Activated CD8-positive, alpha-beta T cell treated with anti-CD3 and anti-CD28 coated beads for 36 hours (primary cell): ENCODE measurements around the gene PKD1. TPM values are rescaled to one million over a fixed set of nuclear protein-coding genes. Genes with fewer than 3 reads are reported as not detected.

Experiments used
- ATAC-seq: fragments of 200-7000 bp; cut with Tn5 transposase; one replicate; pipeline ENCODE4 v1.10.0; 2021; ENCODE audit warnings: mild to moderate bottlenecking, moderate library complexity
- CTCF ChIA-PET: fragments of 350-600 bp; sonication (Branson Sonifier 250); formaldehyde crosslinking; loops from one replicate; lab custom pipeline; 2021; ENCODE audit warnings: antibody characterized with exemption; lab: Charles Lee
- POLR2A ChIA-PET: fragments of 350-600 bp; sonication (Branson Sonifier 250); formaldehyde crosslinking; loops from one replicate; lab custom pipeline; 2021; ENCODE audit warnings: antibody characterized with exemption; lab: Charles Lee
- DNase-seq: peaks from one replicate; pipeline ENCODE4 v3.0.0-alpha.2; 2020
- H3K27ac Mint-ChIP-seq: one replicate; pipeline ENCODE4 v1.8.0; 2021; ENCODE audit warnings: mild to moderate bottlenecking, mixed read lengths
- H3K27me3 Mint-ChIP-seq: one replicate; pipeline ENCODE4 v1.8.0; 2021; ENCODE audit warnings: mixed read lengths
- H3K36me3 Mint-ChIP-seq: one replicate; pipeline ENCODE4 v1.8.0; 2021; ENCODE audit warnings: low read depth, mixed read lengths
- H3K4me1 Mint-ChIP-seq: one replicate; pipeline ENCODE4 v1.8.0; 2021; ENCODE audit warnings: low read depth, mixed read lengths
- H3K4me3 Mint-ChIP-seq: one replicate; pipeline ENCODE4 v1.8.0; 2021; ENCODE audit warnings: mild to moderate bottlenecking, moderate library complexity, mixed read lengths
- H3K9me3 Mint-ChIP-seq: one replicate; pipeline ENCODE4 v1.8.0; 2021; ENCODE audit warnings: mixed read lengths
- intact Hi-C: fragments of 100-400 bp; cut with micrococcal nuclease; formaldehyde crosslinking; loops from one replicate; pipeline ENCODE4 v1.10.0; 2022
- total RNA-seq, 2 experiments: library from RNA; stranded (reverse); gene quantifications; one replicate each; pipeline ENCODE4 v1.2.3, GENCODE V29; 2021
- TF ChIP-seq, protein P1 (sequence below): fragments of 200-600 bp; IDR thresholded peaks from one replicate; pipeline ENCODE4 v1.8.0; 2022; ENCODE audit warnings: antibody characterized with exemption, mild to moderate bottlenecking

Gene PKD1
- total RNA-seq, 2 experiments from 2014 or later = 74.7 to 85.1 TPM

DNA sequence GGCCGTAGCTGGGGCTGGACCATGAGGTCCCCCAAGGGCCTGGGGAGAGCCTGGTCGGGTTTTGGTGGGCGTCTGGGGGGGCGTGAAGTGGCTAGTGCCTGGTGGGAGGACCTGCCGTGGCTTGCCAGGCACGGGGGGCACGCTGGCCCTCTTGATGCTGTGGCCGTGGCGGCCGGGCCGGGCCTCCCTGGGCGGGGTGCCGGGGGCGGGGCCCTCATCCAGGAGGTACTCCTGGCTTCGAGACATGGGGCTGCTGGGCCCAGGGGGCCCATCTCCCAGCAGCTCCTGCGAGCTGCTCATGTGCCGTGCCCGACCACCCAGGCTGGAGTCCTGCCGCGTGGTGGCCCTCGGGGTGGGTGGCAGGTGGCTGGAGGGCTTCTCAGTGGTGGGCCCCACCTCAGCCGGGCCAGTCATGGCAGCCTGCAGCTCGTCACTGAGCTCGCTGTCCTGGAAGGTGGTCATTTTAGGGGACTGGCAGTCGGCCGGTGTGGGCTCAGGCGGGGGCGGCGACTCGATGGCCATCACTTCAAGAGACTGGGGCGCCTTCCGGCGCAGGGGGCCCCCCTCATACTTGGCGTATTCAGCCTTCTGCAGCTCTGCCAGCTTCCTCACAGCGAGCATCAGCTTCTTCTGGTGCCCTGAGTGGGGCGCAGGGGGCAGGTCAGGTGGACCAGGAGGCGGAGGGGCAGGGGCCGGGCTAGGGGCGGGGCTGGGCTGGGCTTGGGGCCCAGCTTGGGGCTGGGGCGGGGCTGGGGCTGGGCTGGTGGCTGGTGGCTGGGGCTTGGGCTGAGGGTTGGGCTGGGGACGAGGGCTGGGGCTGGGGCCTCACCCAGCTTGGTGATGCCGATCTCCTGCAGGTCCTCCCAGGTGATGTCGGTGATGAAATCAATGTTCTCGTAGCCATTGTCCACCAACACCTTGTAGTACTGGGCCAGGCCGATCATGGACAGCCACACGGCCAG is 45.5 kb upstream of the PKD1 start:
- no peaks in the 10 kb centered on the region for H3K27me3 Mint-ChIP-seq
- no peaks in the 10 kb centered on the region for H3K4me1 Mint-ChIP-seq
- no peak overlapping the region for H3K27ac Mint-ChIP-seq
- ATAC-seq (no peak), DNase-seq (no peak)
- no peak overlapping the region for H3K4me3 Mint-ChIP-seq
- CTCF ChIA-PET = no interaction called here
- peaks cover 6% of the 10 kb centered on the region for H3K36me3 Mint-ChIP-seq
- no peaks in the 10 kb centered on the region for H3K9me3 Mint-ChIP-seq
- intact Hi-C loops = no loop called here
- TF ChIP-seq, protein P1, sequence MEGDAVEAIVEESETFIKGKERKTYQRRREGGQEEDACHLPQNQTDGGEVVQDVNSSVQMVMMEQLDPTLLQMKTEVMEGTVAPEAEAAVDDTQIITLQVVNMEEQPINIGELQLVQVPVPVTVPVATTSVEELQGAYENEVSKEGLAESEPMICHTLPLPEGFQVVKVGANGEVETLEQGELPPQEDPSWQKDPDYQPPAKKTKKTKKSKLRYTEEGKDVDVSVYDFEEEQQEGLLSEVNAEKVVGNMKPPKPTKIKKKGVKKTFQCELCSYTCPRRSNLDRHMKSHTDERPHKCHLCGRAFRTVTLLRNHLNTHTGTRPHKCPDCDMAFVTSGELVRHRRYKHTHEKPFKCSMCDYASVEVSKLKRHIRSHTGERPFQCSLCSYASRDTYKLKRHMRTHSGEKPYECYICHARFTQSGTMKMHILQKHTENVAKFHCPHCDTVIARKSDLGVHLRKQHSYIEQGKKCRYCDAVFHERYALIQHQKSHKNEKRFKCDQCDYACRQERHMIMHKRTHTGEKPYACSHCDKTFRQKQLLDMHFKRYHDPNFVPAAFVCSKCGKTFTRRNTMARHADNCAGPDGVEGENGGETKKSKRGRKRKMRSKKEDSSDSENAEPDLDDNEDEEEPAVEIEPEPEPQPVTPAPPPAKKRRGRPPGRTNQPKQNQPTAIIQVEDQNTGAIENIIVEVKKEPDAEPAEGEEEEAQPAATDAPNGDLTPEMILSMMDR = no peak
- POLR2A ChIA-PET = interaction anchor here (0.7 to 1.4 kb wide), 4 partner anchors 10 to 219 kb away, joined by 3 to 4 read pairs (median 3); partner anchors contain the start of gene TRAF7

DNA sequence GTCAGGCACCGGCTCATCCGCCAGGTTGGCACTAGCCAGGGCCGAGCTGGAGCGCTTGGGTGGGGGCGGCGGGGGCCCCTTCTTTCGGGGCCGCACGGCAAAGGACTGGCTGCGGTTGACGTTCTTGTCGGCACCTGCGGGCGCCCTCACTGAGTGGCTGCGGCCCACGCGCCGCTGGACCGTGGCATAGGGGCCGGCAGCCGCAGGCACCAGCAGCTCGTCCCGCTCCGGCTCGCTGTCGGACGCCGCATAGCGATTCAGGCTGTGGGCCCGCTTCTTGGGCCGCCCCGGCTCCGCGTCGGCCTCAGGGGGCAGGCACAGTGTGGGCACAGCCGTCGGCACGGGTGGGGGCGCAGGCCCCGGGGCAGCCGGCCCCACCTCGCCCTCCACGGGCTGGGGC is 44.8 kb upstream of the PKD1 start:
- H3K27me3 Mint-ChIP-seq = no peaks in the 10 kb centered on the region
- no peak for ATAC-seq
- TF ChIP-seq, protein P1 = no peak
- ChIA-PET CTCF (no interaction called here), POLR2A (interaction anchor here (0.8 to 1.2 kb wide), 2 partner anchors 10 to 25 kb away, joined by 3 to 4 read pairs; partner anchors contain the start of gene TRAF7)
- no peaks in the 10 kb centered on the region for H3K4me1 Mint-ChIP-seq
- no peaks in the 10 kb centered on the region for H3K9me3 Mint-ChIP-seq
- H3K4me3 Mint-ChIP-seq = no peak overlapping the region
- H3K27ac Mint-ChIP-seq = no peak overlapping the region
- peaks cover 11% of the 10 kb centered on the region for H3K36me3 Mint-ChIP-seq
- intact Hi-C loops = no loop called here
- no peak for DNase-seq

DNA sequence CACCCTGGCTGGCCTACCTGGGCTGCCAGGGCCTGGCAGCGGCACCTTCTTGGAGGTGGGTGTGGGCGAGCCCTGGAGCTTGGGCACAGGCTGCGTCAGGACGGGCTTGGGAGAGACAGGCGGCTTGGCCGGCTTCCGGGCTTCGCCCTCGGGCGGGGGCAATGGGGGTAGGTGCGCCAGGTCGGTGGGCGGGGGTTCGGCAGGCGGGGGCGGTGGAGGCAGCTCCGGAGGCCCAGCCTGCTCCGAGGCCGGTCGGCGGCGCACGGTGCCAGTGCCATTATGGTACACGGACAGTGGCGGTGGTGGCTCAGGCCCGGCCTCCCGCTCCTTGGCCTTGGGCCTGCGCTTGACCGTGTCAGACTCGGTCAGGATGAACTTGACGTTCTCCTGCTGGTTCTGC is 43.9 kb upstream of the PKD1 start:
- intact Hi-C loops = no loop called here
- H3K36me3 Mint-ChIP-seq = peaks cover 11% of the 10 kb centered on the region
- no peak overlapping the region for H3K27ac Mint-ChIP-seq
- ChIA-PET CTCF (no interaction called here), POLR2A (no interaction called here)
- no peaks in the 10 kb centered on the region for H3K4me1 Mint-ChIP-seq
- no peak overlapping the region for H3K4me3 Mint-ChIP-seq
- no peak for ATAC-seq
- no peaks in the 10 kb centered on the region for H3K9me3 Mint-ChIP-seq
- no peak for DNase-seq
- no peaks in the 10 kb centered on the region for H3K27me3 Mint-ChIP-seq
- TF ChIP-seq, protein P1 = no peak

DNA sequence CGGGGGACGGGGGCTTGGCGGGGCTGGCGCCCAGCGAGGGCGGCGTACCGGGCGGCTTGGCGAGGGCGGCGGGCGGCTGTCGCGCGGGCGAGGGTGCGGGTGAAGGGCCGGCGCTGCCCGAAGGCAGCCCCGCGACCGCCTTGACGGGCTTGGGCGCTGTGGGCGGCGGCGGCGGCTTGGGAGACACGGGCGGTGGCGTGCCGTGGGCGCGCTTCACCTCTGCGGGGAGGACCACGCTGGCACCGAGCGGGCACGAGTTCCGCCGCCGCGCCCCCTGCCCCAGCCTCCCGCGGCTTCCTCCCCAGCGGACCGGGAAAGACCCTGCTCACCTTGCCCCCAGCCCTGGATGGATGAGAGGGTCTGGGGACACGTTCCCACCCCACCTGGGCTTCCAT is 43.4 kb upstream of the PKD1 start:
- Mint-ChIP-seq H3K4me3 (no peak overlapping the region), H3K36me3 (peaks cover 12% of the 10 kb centered on the region), H3K4me1 (no peaks in the 10 kb centered on the region), H3K9me3 (no peaks in the 10 kb centered on the region), H3K27ac (no peak overlapping the region), H3K27me3 (no peaks in the 10 kb centered on the region)
- intact Hi-C loops = no loop called here
- CTCF ChIA-PET = no interaction called here
- DNase-seq = no peak
- ATAC-seq = no peak
- TF ChIP-seq, protein P1 = no peak
- POLR2A ChIA-PET = no interaction called here
